HG03103 (cell line): ENCODE results near the gene F8.
"Not testable (repeated sequence)": the region's sequence is repeated elsewhere in the genome, so short reads cannot be mapped to it uniquely, and the experiment has no call there.

ENCODE experiments used
- ATAC-seq: cut with Tn5 transposase; IDR thresholded peaks from one replicate; pipeline ENCODE4 v1.9.1; 2021; ENCODE audit warnings: low read depth; ENCODE audit not compliant: unreplicated experiment

The F8 gene

GRCh38 chrX:154819771-154820341 is 202.7 kb downstream of the F8 start:
- no peak for ATAC-seq

GRCh38 chrX:154818916-154819770 is 203.4 kb downstream of the F8 start:
- ATAC-seq = no peak

GRCh38 chrX:154817048-154817618 is 205.4 kb downstream of the F8 start:
- ATAC-seq = not testable (repeated sequence)

GRCh38 chrX:154816326-154816898 is 206.1 kb downstream of the F8 start:
- not testable (repeated sequence) for ATAC-seq

- no peak for ATAC-seq
Measured at GRCh38 chrX:154815274-154815818, 207.2 kb downstream of the F8 start.

- ATAC-seq = no peak
Measured at GRCh38 chrX:154813801-154814200, 208.7 kb downstream of the F8 start.

GRCh38 chrX:154812341-154813101 is 210.0 kb downstream of the F8 start:
- ATAC-seq = no peak

GRCh38 chrX:154809939-154810665 is 212.4 kb downstream of the F8 start:
- no peak for ATAC-seq

GRCh38 chrX:154806837-154807501 is 215.6 kb downstream of the F8 start:
- ATAC-seq = no peak

GRCh38 chrX:154805696-154806091 is 216.8 kb downstream of the F8 start:
- ATAC-seq = no peak

- ATAC-seq = peak; percentile 90
Measured at GRCh38 chrX:154804957-154805695, 217.4 kb downstream of the F8 start, which contains the start of gene MPP1. Gene MPP1, minus strand, starts transcription at chrX:154805485. Its CDS starts 112 bp downstream, at chrX:154805373.

- no peak for ATAC-seq
Measured at GRCh38 chrX:154804261-154804956, 218.1 kb downstream of the F8 start.

- no peak for ATAC-seq
Measured at GRCh38 chrX:154802947-154803346, 219.6 kb downstream of the F8 start.

- ATAC-seq = no peak
Measured at GRCh38 chrX:154800478-154801210, 221.9 kb downstream of the F8 start.

GRCh38 chrX:154799556-154800348 is 222.8 kb downstream of the F8 start:
- no peak for ATAC-seq

- ATAC-seq = no peak
Measured at GRCh38 chrX:154797006-154797405, 225.5 kb downstream of the F8 start.
